GM12872 (cell line): ENCODE results near the gene CDK15.

Experiments used
- CTCF ChIP-seq: IDR thresholded peaks from 3 replicates; pipeline ENCODE4 v1.5.1; 2011; ENCODE audit warnings: low read depth, mild to moderate bottlenecking, low read length, moderate library complexity; ENCODE audit not compliant: insufficient read depth

Gene CDK15

GRCh38 chr2:201806442-201807170 lies at the start of gene CDK15:
Gene CDK15 (plus strand): TSS chr2:201806537. CDS start chr2:201806665, 128 bp downstream.
- TF ChIP-seq CTCF, result no peak

GRCh38 chr2:201758234-201758633 lies 48.1 kb upstream of the CDK15 start:
- TF ChIP-seq CTCF, result no peak

GRCh38 chr2:201758873-201759272 lies 47.5 kb upstream of the CDK15 start:
- TF ChIP-seq CTCF, result no peak

GRCh38 chr2:201759567-201759966 lies 46.8 kb upstream of the CDK15 start:
- TF ChIP-seq CTCF, result no peak

GRCh38 chr2:201761101-201761500 lies 45.2 kb upstream of the CDK15 start:
- no peak for TF ChIP-seq CTCF

- TF ChIP-seq CTCF, result no peak
Measured at GRCh38 chr2:201765799-201766198, 40.5 kb upstream of the CDK15 start.

- TF ChIP-seq CTCF, result no peak
Measured at GRCh38 chr2:201768918-201769317, 37.4 kb upstream of the CDK15 start.
